ENCODE measurements around the gene NRCAM. TPM values are rescaled to one million over a fixed set of nuclear protein-coding genes. Genes with fewer than 3 reads are reported as not detected.

The NRCAM gene
- total RNA-seq, 2 experiments from 2014 or later = 3.4 to 7.0 TPM

DNA sequence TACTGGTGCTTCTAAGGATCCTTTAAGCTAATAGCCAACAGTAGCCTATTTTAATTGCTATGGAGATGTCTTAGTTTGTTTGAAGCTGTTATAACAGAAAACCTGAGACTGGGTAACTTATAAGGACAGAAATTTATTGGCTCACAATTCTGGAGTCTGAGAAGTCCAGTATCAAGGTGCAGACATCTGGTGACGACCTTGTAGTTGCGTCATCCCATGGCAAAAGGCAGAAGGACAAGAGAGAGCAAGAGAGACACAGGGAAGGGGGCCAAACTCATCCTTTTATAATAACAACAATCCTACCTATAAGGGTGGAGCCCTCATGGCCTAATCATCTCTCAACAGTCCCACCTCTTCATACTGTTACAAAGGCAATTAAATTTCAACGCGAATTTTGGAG, 39.1 kb downstream of the NRCAM start:
- no peaks in the 10 kb centered on the region for H3K9me3 Mint-ChIP-seq
- intact Hi-C loops (cut with DNase I, micrococcal nuclease) = no loop called here
- Histone ChIP-seq H3K36me3 (ENCODE audit: insufficient read depth, low read length) (no peaks in the 10 kb centered on the region), H3K27ac (ENCODE audit: low read depth in 1 of 2, low read length in 2 of 2) (no peak overlapping the region), H3K4me1 (ENCODE audit: insufficient read depth, low read length) (no peaks in the 10 kb centered on the region), H3K4me3 (ENCODE audit: low read length) (no peak overlapping the region), H3K9me3 (ENCODE audit: control insufficient read depth in 1 of 2, insufficient read depth in 1 of 2, low read length in 2 of 2) (no peaks in the 10 kb centered on the region), H3K27me3 (ENCODE audit: control insufficient read depth in 1 of 2, insufficient read depth in 2 of 2, low read length in 2 of 2) (peaks cover 0 to 14% of the 10 kb centered on the region in 2 experiments)
- H3K36me3 Mint-ChIP-seq (ENCODE audit: low read depth) = no peaks in the 10 kb centered on the region
- no peak for DNase-seq
- ChIA-PET CTCF (no interaction called here), POLR2A (no interaction called here)
- no peak overlapping the region for H3K27ac Mint-ChIP-seq
- no peak overlapping the region for H3K4me3 Mint-ChIP-seq
- H3K4me1 Mint-ChIP-seq (ENCODE audit: low read depth) = peaks cover 28% of the 10 kb centered on the region
- no peak for ATAC-seq (ENCODE audit: poor library complexity)
- TF ChIP-seq, protein P1, sequence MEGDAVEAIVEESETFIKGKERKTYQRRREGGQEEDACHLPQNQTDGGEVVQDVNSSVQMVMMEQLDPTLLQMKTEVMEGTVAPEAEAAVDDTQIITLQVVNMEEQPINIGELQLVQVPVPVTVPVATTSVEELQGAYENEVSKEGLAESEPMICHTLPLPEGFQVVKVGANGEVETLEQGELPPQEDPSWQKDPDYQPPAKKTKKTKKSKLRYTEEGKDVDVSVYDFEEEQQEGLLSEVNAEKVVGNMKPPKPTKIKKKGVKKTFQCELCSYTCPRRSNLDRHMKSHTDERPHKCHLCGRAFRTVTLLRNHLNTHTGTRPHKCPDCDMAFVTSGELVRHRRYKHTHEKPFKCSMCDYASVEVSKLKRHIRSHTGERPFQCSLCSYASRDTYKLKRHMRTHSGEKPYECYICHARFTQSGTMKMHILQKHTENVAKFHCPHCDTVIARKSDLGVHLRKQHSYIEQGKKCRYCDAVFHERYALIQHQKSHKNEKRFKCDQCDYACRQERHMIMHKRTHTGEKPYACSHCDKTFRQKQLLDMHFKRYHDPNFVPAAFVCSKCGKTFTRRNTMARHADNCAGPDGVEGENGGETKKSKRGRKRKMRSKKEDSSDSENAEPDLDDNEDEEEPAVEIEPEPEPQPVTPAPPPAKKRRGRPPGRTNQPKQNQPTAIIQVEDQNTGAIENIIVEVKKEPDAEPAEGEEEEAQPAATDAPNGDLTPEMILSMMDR (IDR thresholded peaks at IDR 0.05) = no peak
- peaks cover 64% of the 10 kb centered on the region for H3K27me3 Mint-ChIP-seq

DNA sequence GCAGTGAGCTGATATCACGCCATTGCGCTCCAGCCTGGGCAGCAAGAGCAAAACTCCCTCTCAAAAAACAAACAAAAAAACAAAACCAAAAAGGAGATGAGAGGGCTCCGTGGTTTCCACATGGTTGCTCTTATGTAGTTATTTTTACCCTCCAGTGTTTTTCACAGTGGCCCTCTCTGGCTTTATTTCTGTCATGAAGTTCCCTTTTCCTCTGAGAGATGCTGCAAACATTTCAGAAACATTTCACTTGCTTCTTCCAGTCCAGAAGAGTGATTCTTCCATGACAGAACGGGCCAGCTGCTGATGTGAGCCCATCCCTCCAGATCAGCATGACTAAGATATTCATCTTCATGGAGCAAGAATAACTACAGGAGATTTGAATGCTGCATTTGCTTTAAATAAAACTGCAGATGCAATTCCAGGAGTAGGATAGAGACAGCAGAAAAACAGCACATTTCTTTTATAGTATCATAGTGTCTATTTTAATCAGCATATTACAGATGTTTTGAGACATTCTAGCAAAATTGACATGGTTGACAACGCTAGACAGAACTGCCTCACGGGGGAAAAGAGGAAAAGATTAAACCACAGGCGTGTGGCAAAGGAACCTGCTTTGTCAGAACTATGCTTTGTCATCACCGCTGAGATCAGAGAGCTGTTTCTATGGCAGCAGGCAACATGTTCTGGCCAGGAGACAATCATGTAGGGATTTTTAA, 40.3 kb downstream of the NRCAM start:
- H3K27me3 ChIP-seq (ENCODE audit: control insufficient read depth in 1 of 2, insufficient read depth in 2 of 2, low read length in 2 of 2) = peaks cover 0 to 14% of the 10 kb centered on the region in 2 experiments
- no peak overlapping the region for H3K27ac ChIP-seq (ENCODE audit: low read depth in 1 of 2, low read length in 2 of 2)
- Mint-ChIP-seq H3K9me3 (no peaks in the 10 kb centered on the region), H3K27ac (no peak overlapping the region), H3K27me3 (peaks cover 64% of the 10 kb centered on the region), H3K4me3 (no peak overlapping the region), H3K4me1 (ENCODE audit: low read depth) (peaks cover 28% of the 10 kb centered on the region), H3K36me3 (ENCODE audit: low read depth) (no peaks in the 10 kb centered on the region)
- H3K4me3 ChIP-seq (ENCODE audit: low read length) = no peak overlapping the region
- H3K9me3 ChIP-seq (ENCODE audit: control insufficient read depth in 1 of 2, insufficient read depth in 1 of 2, low read length in 2 of 2) = no peaks in the 10 kb centered on the region
- no peaks in the 10 kb centered on the region for H3K36me3 ChIP-seq (ENCODE audit: insufficient read depth, low read length)
- intact Hi-C loops (cut with DNase I, micrococcal nuclease) = no loop called here
- ATAC-seq (ENCODE audit: poor library complexity) (peak; percentile 68), DNase-seq (peak in 3 of 14 experiments; percentile 14 to 49 (median 47))
- POLR2A ChIA-PET = no interaction called here
- H3K4me1 ChIP-seq (ENCODE audit: insufficient read depth, low read length) = no peaks in the 10 kb centered on the region
- TF ChIP-seq, protein P1 (IDR thresholded peaks at IDR 0.05) = no peak
- CTCF ChIA-PET = no interaction called here

DNA sequence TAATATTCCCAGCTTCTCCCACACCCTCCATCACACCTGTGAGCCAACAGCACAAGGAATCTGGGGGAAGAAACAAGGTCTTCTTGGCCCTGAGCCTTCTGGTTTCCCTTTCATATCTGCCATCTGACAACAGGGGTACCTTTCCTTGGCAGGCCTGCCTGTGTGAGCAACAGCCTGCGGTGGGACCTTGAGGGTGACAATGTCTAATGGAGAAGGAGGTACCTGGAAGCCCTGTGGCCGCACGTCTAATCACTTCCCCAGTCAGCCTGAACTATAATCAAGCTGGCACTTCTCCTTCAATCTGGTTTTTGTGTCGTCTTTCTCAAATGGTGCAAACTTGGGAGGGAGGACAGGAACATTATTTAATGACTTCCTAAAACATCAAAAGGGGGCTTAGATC, 41.2 kb downstream of the NRCAM start:
- Mint-ChIP-seq H3K9me3 (no peaks in the 10 kb centered on the region), H3K4me3 (no peak overlapping the region), H3K36me3 (ENCODE audit: low read depth) (no peaks in the 10 kb centered on the region), H3K27me3 (peaks cover 56% of the 10 kb centered on the region), H3K27ac (no peak overlapping the region), H3K4me1 (ENCODE audit: low read depth) (peaks cover 21% of the 10 kb centered on the region)
- ATAC-seq (ENCODE audit: poor library complexity) = no peak
- intact Hi-C loops (cut with DNase I, micrococcal nuclease) = no loop called here
- Histone ChIP-seq H3K36me3 (ENCODE audit: insufficient read depth, low read length) (no peaks in the 10 kb centered on the region), H3K27ac (ENCODE audit: low read depth in 1 of 2, low read length in 2 of 2) (no peak overlapping the region), H3K4me1 (ENCODE audit: insufficient read depth, low read length) (no peaks in the 10 kb centered on the region), H3K27me3 (ENCODE audit: control insufficient read depth in 1 of 2, insufficient read depth in 2 of 2, low read length in 2 of 2) (peaks cover 0 to 14% of the 10 kb centered on the region in 2 experiments), H3K9me3 (ENCODE audit: control insufficient read depth in 1 of 2, insufficient read depth in 1 of 2, low read length in 2 of 2) (no peaks in the 10 kb centered on the region), H3K4me3 (ENCODE audit: low read length) (no peak overlapping the region)
- ChIA-PET CTCF (no interaction called here), POLR2A (no interaction called here)
- TF ChIP-seq, protein P1 (IDR thresholded peaks at IDR 0.05) = no peak
- DNase-seq = no peak
